DND-41 (cell line): Measurements from ENCODE around the gene CAMSAP2.

ENCODE experiments used
- ATAC-seq: fragments of 200-7000 bp; cut with Tn5 transposase; 3 replicates; pipeline ENCODE4 v1.9.1; 2021; ENCODE audit warnings: low read depth; ENCODE audit not compliant: insufficient read depth
- DNase-seq: peaks from one replicate; pipeline ENCODE4 v3.0.0-alpha.2; 2020
- H2AFZ ChIP-seq: 2 replicates; pipeline ENCODE4 v1.6.0; 2012; ENCODE audit warnings: low read depth, low read length
- H3K27ac ChIP-seq: 2 replicates; pipeline ENCODE4 v1.5.1; 2012; ENCODE audit warnings: low read length, inconsistent platforms
- H3K27me3 ChIP-seq: fragments of 200-600 bp; sonication (generic); 2 replicates; pipeline ENCODE4 v1.6.0; 2012; ENCODE audit warnings: low read length, mild to moderate bottlenecking, inconsistent platforms; ENCODE audit not compliant: insufficient read depth, poor library complexity
- H3K36me3 ChIP-seq: 2 replicates; pipeline ENCODE4 v1.5.1; 2012; ENCODE audit warnings: low read length, inconsistent platforms; ENCODE audit not compliant: insufficient read depth
- H3K4me1 ChIP-seq: 2 replicates; pipeline ENCODE4 v1.5.1; 2012; ENCODE audit warnings: mild to moderate bottlenecking, low read length; ENCODE audit not compliant: insufficient read depth
- H3K4me2 ChIP-seq: 2 replicates; pipeline ENCODE4 v1.6.0; 2012; ENCODE audit warnings: mild to moderate bottlenecking, moderate library complexity, low read length, inconsistent platforms; ENCODE audit not compliant: insufficient read depth
- H3K4me3 ChIP-seq, 2 experiments: fragments of 200-600 bp in 1 of 2; shearing (Covaris generic) in 1 of 2; 2 replicates each; pipeline ENCODE4 v1.5.1; 2012 to 2016; ENCODE audit warnings: inconsistent platforms in 2 of 2, low read length in 2 of 2, mild to moderate bottlenecking in 2 of 2, low read depth in 1 of 2, moderate library complexity in 1 of 2
- H3K79me2 ChIP-seq: 2 replicates; pipeline ENCODE4 v1.6.0; 2012; ENCODE audit warnings: low read length, inconsistent platforms; ENCODE audit not compliant: insufficient read depth
- H3K9ac ChIP-seq: 2 replicates; pipeline ENCODE4 v1.6.0; 2012; ENCODE audit warnings: low read depth, mild to moderate bottlenecking, inconsistent platforms, low read length, moderate library complexity
- H3K9me3 ChIP-seq: 2 replicates; pipeline ENCODE4 v1.5.1; 2012; ENCODE audit warnings: low read length, moderate library complexity, mild to moderate bottlenecking, inconsistent platforms; ENCODE audit not compliant: insufficient read depth, severe bottlenecking
- H4K20me1 ChIP-seq: 2 replicates; pipeline ENCODE4 v1.6.0; 2012; ENCODE audit warnings: low read length; ENCODE audit not compliant: insufficient read depth
- EZH2 ChIP-seq: IDR thresholded peaks from 3 replicates; pipeline ENCODE4 v1.6.1; 2012; ENCODE audit warnings: borderline replicate concordance, low read depth, mild to moderate bottlenecking, moderate library complexity, low read length, inconsistent platforms; ENCODE audit not compliant: severe bottlenecking
- TF ChIP-seq, protein P1 (sequence below): IDR thresholded peaks from 2 replicates; pipeline ENCODE4 v1.5.1; 2012; ENCODE audit warnings: borderline replicate concordance, low read length, moderate library complexity, mild to moderate bottlenecking; ENCODE audit not compliant: poor library complexity, severe bottlenecking; ENCODE audit errors: extremely low read depth

CAMSAP2 gene

DNA sequence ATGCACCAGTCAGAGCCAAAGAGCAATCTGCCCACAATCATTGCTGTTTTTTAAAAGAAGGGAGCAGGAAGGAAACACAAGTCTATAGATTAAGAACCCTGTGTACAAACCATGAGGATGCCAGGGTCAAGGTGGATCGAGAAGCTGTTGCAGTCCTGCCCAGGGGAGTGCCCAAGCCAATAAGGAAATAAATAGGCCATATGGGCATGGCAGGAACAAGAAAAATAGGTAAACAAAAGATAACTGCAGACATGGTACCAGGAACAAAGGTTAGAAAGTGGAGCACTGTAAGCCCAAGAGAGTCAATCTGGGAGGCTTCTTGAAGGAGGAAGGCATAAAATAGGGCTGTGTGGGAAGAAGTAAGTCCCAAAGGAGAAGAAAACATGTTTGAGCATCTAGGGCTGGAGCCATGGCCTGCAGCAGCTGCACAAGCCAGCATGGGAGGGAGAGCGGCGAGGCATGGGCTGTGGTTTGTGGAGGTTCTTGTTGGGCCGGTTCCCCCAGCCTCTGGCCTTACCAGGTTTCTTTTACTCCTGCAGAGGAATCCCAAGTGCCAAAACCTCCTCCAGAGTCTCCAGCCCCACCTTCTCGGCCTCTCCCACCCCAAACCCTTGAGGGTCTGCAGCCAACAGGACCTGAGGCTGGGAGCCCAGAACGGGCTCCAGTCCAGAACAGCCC lies 169.6 kb downstream of the CAMSAP2 start:
- Histone ChIP-seq H3K9me3 (no peaks in the 10 kb centered on the region), H3K4me3 (no peak overlapping the region), H3K4me1 (peaks cover 17% of the 10 kb centered on the region), H3K27ac (no peak overlapping the region), H4K20me1 (no peaks in the 10 kb centered on the region), H3K4me2 (no peak overlapping the region), H3K9ac (no peak overlapping the region), H3K79me2 (no peaks in the 10 kb centered on the region), H2AFZ (no peak overlapping the region), H3K36me3 (no peaks in the 10 kb centered on the region), H3K27me3 (no peaks in the 10 kb centered on the region)
- TF ChIP-seq, protein P1, sequence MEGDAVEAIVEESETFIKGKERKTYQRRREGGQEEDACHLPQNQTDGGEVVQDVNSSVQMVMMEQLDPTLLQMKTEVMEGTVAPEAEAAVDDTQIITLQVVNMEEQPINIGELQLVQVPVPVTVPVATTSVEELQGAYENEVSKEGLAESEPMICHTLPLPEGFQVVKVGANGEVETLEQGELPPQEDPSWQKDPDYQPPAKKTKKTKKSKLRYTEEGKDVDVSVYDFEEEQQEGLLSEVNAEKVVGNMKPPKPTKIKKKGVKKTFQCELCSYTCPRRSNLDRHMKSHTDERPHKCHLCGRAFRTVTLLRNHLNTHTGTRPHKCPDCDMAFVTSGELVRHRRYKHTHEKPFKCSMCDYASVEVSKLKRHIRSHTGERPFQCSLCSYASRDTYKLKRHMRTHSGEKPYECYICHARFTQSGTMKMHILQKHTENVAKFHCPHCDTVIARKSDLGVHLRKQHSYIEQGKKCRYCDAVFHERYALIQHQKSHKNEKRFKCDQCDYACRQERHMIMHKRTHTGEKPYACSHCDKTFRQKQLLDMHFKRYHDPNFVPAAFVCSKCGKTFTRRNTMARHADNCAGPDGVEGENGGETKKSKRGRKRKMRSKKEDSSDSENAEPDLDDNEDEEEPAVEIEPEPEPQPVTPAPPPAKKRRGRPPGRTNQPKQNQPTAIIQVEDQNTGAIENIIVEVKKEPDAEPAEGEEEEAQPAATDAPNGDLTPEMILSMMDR, result no peak
- TF ChIP-seq EZH2, result no peak
- ATAC-seq (no peak), DNase-seq (no peak)

DNA sequence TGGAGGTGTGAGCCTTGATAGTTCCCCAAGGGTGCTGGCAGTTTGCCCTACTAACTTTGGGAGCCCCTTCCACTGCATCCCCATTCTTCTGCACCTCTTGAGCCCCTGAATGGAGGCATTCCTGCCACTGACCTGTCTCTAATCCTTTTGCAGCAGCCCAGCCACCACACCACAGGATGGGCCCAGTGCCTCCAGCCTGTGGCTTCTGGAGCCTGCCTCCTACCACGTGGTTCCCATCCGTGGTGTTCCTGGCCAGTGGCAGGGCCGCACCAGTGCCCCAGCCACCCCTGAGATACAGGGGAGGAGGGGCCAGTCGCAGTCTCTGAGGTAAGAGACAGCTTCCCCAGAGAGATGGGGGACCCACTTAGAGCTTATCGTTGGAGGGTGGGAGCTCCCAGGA lies 170.4 kb downstream of the CAMSAP2 start:
- no peaks in the 10 kb centered on the region for H4K20me1 ChIP-seq
- no peak overlapping the region for H3K4me3 ChIP-seq
- H3K27me3 ChIP-seq, result no peaks in the 10 kb centered on the region
- H3K4me2 ChIP-seq, result no peak overlapping the region
- peaks cover 17% of the 10 kb centered on the region for H3K4me1 ChIP-seq
- H3K27ac ChIP-seq, result no peak overlapping the region
- ATAC-seq (no peak), DNase-seq (no peak)
- no peak overlapping the region for H3K9ac ChIP-seq
- H3K36me3 ChIP-seq, result no peaks in the 10 kb centered on the region
- H3K9me3 ChIP-seq, result no peaks in the 10 kb centered on the region
- H3K79me2 ChIP-seq, result no peaks in the 10 kb centered on the region
- no peak for TF ChIP-seq EZH2
- TF ChIP-seq, protein P1, result no peak
- no peak overlapping the region for H2AFZ ChIP-seq

DNA sequence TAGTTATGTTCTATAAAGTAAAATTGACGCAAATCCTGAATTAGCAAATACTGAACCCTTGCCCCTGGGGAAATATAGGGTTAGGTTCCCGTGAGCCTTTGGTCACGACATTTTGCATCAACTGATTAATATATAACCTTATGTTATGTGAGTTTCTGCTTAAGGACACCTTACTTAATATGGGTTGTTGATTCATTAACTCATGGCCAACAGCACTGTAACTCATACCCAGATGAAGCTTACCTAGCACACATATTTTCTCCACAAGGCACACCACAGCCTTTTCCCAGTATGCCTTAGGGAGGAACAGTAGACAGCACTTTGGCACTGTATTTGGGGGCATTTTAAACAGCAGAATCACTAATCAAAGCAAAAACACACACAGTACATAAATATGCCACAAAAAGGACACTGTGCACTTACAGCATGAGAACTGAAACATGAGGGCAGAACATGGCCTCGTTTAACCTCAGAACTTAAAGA lies 171.1 kb downstream of the CAMSAP2 start:
- no peaks in the 10 kb centered on the region for H3K9me3 ChIP-seq
- H3K27me3 ChIP-seq, result no peaks in the 10 kb centered on the region
- H3K27ac ChIP-seq, result no peak overlapping the region
- no peak overlapping the region for H3K4me2 ChIP-seq
- H2AFZ ChIP-seq, result no peak overlapping the region
- no peaks in the 10 kb centered on the region for H4K20me1 ChIP-seq
- H3K4me3 ChIP-seq, result no peak overlapping the region
- peaks cover 17% of the 10 kb centered on the region for H3K4me1 ChIP-seq
- ATAC-seq (no peak), DNase-seq (no peak)
- no peak overlapping the region for H3K9ac ChIP-seq
- H3K79me2 ChIP-seq, result no peaks in the 10 kb centered on the region
- H3K36me3 ChIP-seq, result no peaks in the 10 kb centered on the region
- TF ChIP-seq EZH2, result no peak
- TF ChIP-seq, protein P1, result no peak
